Stimulated activated CD4-positive, alpha-beta T cell treated with anti-CD3 and anti-CD28 coated beads, Interleukin-1b, Interleukin-23, amount 100 ng/mL, for 4 hours (primary cell): ENCODE results near the gene TFB2M.
A peak's percentile ranks its signal among the peaks of the same experiment; 100 is the strongest.

Experiments
- DNase-seq, 2 donors: peaks; one replicate each; pipeline ENCODE4 v3.0.0-alpha.2; 2020; ENCODE audit warnings: low read depth in 2 of 2

The TFB2M gene

GRCh38 chr1:246513041-246513440 lies 53.0 kb downstream of the TFB2M start:
- no peak for DNase-seq

GRCh38 chr1:246512635-246513034 lies 53.4 kb downstream of the TFB2M start:
- DNase-seq, result no peak

GRCh38 chr1:246512230-246512629 lies 53.8 kb downstream of the TFB2M start:
- DNase-seq, result no peak

GRCh38 chr1:246511203-246511602 lies 54.9 kb downstream of the TFB2M start:
- DNase-seq, result no peak

- no peak for DNase-seq
Measured at GRCh38 chr1:246510147-246511030, 55.7 kb downstream of the TFB2M start.

GRCh38 chr1:246508897-246509688 lies 57.0 kb downstream of the TFB2M start:
- no peak for DNase-seq

GRCh38 chr1:246506674-246507481 lies 59.2 kb downstream of the TFB2M start, which contains the start of gene SMYD3:
TSS of gene SMYD3 (minus strand) at chr1:246507279.
- peak; percentile 64 to 65 for DNase-seq

- DNase-seq, result peak in 1 of 2 donors; percentile 5
Measured at GRCh38 chr1:246506367-246506673, 59.7 kb downstream of the TFB2M start.

GRCh38 chr1:246503341-246503740 lies 62.7 kb downstream of the TFB2M start:
- DNase-seq, result no peak

- peak in 1 of 2 donors; percentile 22 for DNase-seq
Measured at GRCh38 chr1:246497331-246497915, 68.6 kb downstream of the TFB2M start.

- peak in 1 of 2 donors; percentile 33 for DNase-seq
Measured at GRCh38 chr1:246492611-246493245, 73.3 kb downstream of the TFB2M start.

- DNase-seq, result no peak
Measured at GRCh38 chr1:246491551-246492053, 74.5 kb downstream of the TFB2M start.
